ENCODE measurements around the gene CCDC47.

The CCDC47 gene

DNA sequence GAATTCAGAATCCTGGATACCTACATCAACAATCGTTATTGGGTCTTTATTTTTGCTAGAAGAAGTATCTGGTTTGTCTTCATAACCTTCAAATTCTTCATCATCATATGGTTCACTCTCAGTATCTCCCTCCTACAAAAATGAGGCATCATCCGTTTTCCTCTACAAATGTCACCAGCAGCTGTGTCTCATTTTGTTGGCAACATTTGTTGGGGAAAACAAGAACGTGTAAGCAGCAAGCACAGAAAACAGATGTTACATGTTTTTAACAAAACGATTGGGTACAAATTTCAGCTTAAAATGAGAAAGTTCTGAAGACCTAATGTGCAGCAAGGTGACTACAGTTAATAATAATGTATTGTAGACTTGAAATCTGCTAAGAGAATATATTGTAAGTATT, 8.7 kb downstream of the CCDC47 start:
- no peak for DNase-seq (ENCODE audit: low spot score)
- no peak overlapping the region for H3K27ac ChIP-seq
- ChIA-PET POLR2A (ENCODE audit: low non-redundant PET) (no interaction called here), CTCF (interaction anchor here (0.7 kb wide), 2 partner anchors 71 to 286 kb away, joined by 3 read pairs; no protein-coding TSS in a partner anchor)
- TF ChIP-seq, protein P1, sequence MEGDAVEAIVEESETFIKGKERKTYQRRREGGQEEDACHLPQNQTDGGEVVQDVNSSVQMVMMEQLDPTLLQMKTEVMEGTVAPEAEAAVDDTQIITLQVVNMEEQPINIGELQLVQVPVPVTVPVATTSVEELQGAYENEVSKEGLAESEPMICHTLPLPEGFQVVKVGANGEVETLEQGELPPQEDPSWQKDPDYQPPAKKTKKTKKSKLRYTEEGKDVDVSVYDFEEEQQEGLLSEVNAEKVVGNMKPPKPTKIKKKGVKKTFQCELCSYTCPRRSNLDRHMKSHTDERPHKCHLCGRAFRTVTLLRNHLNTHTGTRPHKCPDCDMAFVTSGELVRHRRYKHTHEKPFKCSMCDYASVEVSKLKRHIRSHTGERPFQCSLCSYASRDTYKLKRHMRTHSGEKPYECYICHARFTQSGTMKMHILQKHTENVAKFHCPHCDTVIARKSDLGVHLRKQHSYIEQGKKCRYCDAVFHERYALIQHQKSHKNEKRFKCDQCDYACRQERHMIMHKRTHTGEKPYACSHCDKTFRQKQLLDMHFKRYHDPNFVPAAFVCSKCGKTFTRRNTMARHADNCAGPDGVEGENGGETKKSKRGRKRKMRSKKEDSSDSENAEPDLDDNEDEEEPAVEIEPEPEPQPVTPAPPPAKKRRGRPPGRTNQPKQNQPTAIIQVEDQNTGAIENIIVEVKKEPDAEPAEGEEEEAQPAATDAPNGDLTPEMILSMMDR (conservative IDR thresholded peaks at IDR 0.05; ENCODE audit: low read depth), result no peak

DNA sequence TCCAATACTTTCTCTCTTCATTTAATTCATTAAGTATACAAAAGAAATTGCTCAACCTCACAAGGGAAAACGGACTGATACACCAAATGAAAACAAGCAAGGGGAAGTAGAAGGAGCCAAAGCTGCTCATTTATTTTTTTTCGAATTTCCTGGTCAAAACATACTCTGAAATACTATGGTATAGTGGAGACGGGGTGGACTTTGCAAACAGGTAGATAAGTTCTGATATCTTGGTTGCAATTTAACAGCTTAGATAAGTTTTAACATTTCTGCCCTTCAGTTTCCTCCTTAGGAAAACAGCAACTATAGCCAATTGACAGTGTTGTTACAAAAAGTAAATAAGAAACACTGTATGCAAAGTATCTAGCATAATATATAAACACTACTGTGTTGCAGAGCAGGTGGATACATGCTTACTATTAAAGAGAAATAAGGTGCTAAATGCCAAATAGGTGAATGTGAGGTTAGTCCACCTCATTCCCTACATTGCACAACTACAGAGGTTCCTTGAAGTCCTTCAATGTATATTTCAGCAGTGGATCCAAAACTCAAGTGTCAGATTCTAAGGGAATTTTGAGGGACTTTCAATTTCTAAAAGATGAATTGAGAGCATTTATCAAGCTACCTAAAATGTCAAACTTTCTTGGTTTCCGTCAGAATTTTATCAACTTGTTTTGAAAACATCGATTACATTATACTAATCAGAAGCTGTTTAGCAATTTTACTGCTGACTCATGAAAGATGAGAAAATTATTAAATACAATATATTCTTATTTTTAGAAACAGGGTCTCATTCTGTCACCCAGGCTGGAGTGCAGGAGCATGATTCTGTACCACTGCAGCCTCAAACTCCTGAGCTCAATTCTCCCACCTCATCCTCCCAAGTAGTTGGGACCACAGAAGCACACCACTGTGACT, 11.0 kb downstream of the CCDC47 start:
- TF ChIP-seq, protein P1 (conservative IDR thresholded peaks at IDR 0.05; ENCODE audit: low read depth), result no peak
- ChIA-PET CTCF (interaction anchor here (0.7 kb wide), 1 partner anchor 260 kb away, joined by 4 read pairs; no protein-coding TSS in a partner anchor), POLR2A (ENCODE audit: low non-redundant PET) (no interaction called here)
- peak overlapping the region; percentile 22 for H3K27ac ChIP-seq
- no peak for DNase-seq (ENCODE audit: low spot score)

DNA sequence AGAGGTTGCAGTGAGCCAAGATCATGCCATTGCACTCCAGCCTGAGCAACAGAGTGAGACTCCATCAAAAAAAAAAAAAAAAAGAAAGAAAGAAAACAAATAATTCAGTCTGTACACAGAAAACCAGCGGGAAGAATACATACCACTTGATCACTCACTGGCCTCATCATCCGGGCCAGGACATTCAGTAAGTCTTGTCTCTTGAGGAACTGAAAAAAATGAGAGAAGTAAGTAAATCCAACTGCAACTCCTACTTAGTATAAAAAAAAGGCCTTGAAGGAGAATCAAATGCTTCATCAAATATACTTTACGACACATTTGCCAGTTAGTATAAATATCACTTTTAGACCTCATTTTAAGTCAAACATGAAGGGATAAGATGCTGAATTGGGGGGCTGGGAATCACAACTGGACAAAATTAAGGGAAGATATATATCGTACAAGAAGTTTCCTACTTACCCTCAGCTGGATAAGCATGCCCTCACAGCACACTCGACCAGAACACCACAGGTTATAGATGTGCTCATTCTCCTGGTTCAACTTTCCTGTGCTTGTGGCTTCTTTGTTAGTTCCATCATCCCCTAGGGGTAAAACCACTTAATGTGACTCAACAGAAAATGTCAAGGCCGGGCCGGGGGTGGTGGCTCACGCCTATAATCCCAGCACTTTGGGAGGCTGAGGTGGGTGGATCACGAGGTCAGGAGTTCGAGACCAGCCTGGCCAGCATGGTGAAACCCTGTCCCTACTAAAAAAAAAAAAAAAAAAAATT, 12.4 kb downstream of the CCDC47 start:
- H3K27ac ChIP-seq, result no peak overlapping the region
- CTCF ChIA-PET, result no interaction called here
- POLR2A ChIA-PET (ENCODE audit: low non-redundant PET), result no interaction called here
- TF ChIP-seq, protein P1 (conservative IDR thresholded peaks at IDR 0.05; ENCODE audit: low read depth), result no peak
- DNase-seq (ENCODE audit: low spot score), result no peak

DNA sequence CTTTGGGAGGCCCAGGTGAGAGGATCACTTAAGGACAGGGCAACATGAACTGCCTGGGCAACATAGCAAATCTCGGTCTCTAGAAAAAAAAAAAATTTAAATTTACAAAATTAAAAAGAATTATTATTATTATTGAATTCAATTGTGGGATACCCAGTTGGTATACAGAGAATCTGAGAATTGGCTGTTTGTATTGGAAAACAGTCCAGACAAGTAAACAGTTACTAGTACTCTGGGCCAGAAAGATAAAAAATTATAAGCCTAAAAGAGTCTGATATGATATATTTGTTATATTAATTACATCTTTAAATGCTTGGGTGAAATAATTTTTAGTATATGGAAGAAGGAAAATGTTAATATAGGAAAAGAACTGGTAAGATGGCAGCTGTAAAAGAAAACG, 15.0 kb downstream of the CCDC47 start:
- no peak for DNase-seq (ENCODE audit: low spot score)
- CTCF ChIA-PET, result no interaction called here
- H3K27ac ChIP-seq, result no peak overlapping the region
- TF ChIP-seq, protein P1 (conservative IDR thresholded peaks at IDR 0.05; ENCODE audit: low read depth), result no peak
- POLR2A ChIA-PET (ENCODE audit: low non-redundant PET), result no interaction called here

DNA sequence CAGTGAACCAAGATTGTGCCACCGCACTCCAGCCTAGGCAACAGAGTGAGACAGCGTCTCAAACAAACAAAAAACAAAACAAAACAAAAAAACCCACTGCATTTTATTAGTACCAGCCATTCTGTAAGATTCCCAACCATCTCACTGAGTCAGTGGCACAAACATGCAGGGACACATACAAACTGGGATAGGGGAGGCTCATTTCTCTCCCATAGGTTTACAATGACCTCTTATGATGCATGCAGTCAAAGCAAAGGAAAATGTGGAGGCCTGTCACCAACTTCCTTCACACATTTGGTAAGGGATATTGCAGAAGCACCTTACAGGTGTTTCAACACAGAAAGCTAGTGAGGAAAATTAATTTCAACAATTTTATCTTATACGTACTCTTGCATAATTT, 19.4 kb downstream of the CCDC47 start:
- POLR2A ChIA-PET (ENCODE audit: low non-redundant PET), result no interaction called here

DNA sequence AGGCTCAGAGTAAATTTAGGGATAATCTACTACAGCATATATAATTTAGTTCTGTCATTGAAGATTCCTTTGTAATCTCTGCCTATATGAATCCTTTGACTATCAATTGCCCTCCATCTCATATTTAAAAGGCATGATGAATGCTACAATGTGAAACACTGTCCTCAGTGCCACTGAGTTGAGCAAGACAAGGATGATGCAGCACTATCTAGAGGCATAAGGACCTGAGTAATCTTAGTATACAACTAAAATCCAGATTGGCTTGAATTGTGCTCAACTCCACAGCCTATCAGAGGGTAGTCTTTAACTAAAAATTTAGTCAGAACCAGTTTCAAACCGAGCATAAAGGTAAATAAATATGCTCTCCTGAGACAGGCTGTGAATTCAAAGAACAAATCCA, 20.2 kb downstream of the CCDC47 start:
- POLR2A ChIA-PET (ENCODE audit: low non-redundant PET), result no interaction called here
- DNase-seq (ENCODE audit: low spot score), result no peak
- CTCF ChIA-PET, result no interaction called here
- TF ChIP-seq, protein P1 (conservative IDR thresholded peaks at IDR 0.05; ENCODE audit: low read depth), result no peak
- H3K27ac ChIP-seq, result no peak overlapping the region

More for the DNA sequence above, 19.4 kb downstream of the CCDC47 start:
- TF ChIP-seq, protein P1 (conservative IDR thresholded peaks at IDR 0.05; ENCODE audit: low read depth), result no peak
- no peak for DNase-seq (ENCODE audit: low spot score)
- H3K27ac ChIP-seq, result no peak overlapping the region
- CTCF ChIA-PET, result no interaction called here

Data from RWPE1 (cell line).